H4 (cell line): ENCODE data around the gene TMEM163. TPM values are rescaled to one million over a fixed set of nuclear protein-coding genes. Genes with fewer than 3 reads are reported as not detected.

Experiments used
- DNase-seq: peaks from one replicate; pipeline ENCODE4 v3.0.0-alpha.2; 2015; ENCODE audit warnings: low spot score
- total RNA-seq: library from RNA; depleted of rRNA; stranded (reverse); fragments of >200 nt; shearing (Covaris generic); gene quantifications from 2 replicates; pipeline ENCODE4 v1.2.3, GENCODE V29; 2014

TMEM163 gene
- total RNA-seq, 1 experiment from 2014 or later, result not detected

DNA sequence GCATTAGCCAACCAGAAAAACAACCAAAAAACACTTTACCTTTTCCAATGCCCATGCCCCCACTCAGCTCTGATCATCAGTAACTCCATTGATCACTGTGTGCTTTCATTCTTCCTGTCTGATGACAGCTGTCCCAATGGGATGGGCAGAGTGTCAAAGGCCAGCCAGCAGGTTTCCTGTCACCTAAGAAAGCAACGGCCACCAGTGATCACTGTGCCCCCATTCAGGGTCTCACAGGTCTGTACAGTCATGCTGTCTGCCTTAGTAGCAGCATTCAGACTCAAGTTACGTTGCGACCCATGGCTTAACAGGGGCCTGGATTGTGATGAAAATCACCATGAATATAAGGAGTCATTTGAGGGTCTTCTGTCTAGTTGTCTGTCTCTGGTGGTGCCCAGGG, 280.4 kb downstream of the TMEM163 start:
- no peak for DNase-seq

DNA sequence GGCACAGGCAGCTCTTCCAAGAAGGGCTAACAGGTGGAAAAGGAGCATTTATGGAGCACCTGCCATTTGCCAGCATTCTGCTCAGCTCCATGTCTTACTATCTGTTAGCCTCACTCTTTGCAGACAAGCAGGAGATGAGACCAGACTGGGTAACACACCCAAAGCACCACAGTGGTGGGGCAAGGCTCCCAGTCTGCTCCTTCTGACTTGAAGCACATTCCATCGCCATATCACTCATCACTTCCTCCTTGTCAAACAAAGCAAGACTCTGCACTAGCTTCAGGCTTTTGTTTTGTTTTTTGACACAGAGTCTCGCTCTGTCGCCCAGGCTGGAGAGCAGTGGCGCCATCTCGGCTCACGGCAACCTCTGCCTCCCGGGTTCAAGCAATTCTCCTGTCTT, 282.1 kb downstream of the TMEM163 start:
- DNase-seq, result no peak

DNA sequence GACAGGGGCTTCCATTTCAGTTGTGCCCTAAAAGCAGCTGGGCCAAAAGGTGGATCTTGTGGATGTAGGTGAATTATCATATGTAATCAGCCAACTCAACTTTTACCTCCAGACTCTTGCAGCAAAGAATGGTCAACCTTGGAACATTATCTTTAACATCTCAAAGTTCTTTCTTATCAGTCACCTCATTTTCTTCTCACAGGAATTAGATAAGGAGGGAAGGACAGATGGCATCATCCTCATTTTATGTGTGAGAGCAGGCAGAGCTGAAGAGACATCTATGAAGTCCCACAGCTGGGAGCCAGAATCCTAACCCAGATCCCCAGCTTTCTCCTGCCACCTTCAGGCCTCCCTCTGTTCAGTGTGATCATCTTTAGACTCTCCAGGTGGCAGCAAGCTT, 282.9 kb downstream of the TMEM163 start:
- no peak for DNase-seq

DNA sequence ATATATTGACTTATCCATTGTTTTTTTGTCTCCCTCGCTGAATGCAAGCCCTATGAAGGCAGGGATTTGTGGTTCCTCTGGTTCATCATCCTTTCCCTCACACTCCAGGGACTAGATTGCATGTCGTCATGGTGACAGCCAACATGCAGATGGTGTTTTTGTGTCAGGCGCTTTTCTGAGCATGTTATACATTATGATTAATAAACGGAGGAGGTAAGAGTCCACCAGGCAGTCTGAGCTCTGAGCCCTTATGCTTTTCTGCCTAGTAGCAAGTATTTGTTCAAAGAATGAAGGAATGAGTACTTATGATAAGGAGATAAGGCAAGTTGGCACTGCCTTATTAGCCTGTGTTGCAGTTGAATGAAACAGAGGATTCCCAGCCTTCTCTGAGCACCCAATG, 283.3 kb downstream of the TMEM163 start:
- no peak for DNase-seq

DNA sequence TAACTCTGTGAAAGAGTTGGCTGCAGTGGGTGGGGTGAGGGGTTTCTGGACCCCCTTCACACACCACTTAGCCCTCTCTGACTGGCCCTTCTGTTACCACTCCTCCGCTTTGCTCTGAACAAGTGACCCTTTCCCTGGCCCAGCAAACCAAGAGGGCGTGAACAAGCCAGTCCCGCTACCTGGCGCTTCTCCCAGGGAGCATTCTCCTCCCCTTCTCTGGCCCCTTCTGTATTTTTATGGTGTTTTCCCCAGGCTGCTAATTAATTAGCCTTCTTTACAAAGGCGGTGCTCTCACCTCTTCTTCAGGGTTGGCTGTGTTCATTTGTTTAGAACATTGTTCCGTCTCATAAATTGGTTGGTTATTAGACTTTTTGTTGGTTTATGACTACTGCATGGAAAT, 284.8 kb downstream of the TMEM163 start:
- no peak for DNase-seq

DNA sequence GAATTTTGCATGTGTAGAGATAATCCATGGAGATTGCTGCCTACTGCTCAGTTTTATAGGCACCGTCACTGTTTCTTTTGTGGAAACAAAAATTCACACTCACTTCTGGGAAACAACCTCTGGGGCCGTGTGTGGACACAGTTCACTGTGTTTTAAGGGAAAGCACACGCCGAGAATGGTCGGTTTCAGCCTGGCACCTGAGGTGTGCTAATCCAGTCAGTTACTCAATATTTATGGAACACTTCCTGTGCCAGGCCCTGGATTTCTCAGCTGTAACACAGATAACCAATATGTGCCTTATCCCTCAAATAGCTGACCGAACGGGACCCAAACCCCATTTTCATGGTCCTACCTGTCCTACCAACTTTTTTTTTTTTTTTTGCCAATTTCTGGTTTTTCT, 285.3 kb downstream of the TMEM163 start:
- DNase-seq, result no peak

DNA sequence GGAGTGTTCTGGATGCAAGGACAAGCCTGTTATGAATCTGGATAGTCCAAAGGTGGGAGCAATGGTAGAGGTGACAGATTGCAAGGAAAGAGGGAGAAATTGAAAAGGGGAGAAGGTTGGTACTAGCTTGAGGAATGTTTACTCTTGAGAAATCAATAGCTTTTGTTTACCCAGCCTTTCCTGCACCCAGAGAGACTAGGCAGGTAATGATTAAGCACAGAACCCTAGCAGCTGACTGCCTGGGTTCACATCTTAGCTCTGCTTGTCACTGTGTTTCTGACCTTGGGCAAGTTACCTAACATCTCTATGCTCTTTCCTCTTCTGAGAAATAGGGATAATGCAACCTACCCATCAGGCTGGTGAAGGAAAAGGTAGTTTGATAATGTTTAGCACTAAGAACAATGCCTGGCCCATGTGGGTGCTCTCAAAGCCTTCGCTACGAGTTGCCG, 286.3 kb downstream of the TMEM163 start:
- DNase-seq, result no peak

DNA sequence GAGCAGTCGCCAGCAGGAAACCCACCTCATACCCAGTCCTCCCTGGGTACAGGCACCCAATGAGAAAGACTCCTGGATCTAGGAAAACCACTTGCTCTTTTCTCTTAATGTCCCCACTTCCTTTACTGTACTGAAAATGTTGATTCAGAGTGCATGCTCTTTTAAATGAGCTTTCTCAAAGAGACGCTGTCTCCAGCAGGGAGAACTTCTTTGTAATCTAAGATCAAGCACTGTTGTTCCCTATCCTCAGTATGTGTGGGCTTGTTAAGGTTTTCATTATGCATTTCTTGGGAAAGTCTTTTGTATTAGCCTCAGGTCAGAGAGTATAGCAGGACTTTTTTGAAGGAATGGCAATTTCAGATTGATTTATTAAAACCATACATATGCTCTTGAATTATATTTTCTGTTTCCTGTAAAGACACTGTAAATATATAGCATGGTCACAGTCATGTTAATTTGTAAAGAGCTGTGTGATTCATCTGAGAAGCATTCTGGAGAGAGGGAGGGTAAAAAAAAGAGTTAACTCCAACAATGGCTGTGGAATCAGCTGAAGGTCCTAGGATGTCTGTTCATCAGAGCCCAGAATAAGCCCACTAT, 286.9 kb downstream of the TMEM163 start:
- DNase-seq, result no peak

DNA sequence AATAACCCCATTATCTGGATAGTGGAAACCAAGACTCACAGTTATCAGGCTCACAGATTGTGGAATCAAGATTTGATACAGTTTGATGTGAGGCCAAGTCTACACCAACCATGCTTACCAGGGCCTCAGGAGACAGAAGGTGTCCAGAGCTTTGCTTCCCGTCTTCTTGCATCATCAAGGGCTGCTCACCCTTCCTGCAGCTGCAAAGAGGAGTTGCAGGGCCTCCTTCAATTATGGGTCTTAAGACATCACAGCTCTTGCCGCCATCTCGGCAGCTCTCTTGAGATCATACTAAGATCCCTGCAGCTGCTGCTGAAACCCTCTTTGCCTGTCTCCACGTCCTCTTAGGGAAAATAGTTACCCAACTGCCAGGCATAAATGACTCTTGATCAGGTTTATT, 288.9 kb downstream of the TMEM163 start:
- no peak for DNase-seq

DNA sequence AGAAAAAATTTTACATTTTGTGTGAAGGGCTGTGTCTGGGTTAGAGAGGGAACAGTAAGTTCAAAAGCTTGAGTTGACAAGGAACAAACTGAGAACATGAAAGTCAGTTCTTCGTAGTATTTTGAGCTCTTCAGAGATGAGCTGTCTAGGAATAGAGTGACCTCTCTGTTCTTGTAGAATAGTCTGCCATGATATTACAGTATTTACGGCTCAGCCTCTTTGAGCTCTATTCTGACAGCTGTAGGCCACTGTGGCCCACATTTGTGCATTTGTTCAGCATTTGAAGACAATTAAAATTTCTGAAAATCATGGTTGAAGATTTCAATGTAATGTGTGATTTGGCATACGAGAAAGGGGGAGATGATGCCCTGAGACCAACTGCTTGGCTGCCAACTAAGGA, 292.1 kb downstream of the TMEM163 start:
- no peak for DNase-seq

DNA sequence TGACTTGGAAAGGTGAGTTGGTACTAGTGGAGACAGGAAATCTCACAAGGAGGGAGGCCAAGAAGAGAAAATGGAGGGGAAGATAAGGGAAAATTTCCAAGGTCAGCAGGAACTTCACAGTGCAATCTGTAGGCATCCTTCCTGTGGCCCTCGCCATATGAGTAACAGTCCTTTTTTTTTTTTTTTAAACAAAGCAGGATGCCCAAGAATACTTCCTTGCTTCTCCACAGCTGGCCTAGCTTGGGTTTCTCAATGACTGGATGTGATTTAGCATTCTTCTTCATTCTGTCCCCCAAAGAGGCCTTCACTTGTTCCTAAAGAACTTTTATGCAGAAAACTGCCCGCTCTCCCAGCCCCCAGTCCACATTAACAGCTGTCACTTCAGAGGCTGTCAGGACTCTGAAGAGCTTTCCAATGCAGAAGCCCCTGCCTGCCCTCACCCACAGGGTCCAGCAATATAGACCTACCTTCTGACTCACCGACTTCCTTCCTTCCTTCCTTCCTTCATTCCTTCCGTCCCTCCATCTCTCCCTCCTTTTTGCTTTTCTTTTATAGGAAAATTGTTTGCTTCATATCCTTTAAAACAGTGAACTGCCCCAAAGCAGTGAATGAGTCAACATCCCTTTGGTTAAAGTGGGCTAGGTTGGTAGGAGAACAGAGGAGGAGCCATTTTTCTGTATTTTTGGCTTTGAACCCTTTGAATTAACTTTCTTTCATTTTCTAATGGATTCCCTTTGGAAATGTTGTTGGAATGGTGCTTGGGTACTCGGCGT, 292.9 kb downstream of the TMEM163 start:
- DNase-seq, result no peak

DNA sequence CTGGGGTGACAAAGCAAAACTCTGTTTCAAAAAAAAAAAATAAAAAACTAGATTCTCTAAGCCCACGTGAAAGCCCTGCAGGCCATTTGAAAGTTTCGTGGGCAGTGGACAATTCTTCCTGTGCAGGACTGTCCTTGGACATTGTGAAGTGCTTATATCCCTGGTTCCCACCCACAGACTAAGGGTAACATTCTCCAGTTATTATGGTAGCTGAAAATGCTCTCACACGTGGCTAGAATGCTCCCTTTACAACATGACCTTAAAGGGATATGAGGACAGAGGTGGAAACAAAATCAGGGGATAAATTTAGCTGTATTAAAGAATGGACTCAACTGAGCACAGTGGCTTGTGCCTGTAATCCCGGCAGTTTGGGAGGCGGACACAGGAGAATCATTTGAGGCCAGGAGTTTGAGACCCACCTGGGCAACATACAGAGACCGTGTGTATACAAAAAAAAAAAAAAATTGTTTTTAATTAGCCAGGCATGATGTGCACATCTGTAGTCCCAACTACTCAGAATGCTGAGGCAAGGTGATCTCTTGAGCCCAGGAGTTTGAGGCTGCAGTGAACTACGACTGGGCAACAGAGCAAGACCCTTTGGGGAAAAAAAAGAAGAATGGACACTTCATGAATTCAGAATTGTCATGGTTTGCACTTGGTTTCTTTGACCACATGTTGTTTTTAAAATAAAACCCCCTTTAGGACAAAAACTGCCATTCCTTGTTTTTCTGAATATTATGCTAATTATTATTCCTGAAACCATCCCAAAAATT, 297.1 kb downstream of the TMEM163 start:
- DNase-seq, result no peak

DNA sequence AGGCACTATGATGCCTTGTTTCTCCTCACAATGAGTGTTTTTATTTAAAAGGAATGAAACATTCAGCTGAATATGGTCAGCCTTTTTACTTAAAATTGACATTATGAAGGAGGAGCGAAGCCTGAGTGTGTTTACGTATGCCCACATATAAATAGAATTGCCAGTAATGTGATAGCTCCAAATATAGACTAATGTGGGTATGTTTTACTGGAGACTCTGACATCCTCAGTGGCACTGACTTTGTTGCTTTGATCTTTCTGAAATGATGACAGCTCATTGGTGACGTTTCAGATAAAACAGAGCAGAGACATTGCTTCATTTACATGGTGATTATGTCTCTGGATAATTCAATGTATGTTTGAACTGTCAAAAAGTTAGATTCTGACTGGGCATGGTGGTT, 297.9 kb downstream of the TMEM163 start:
- DNase-seq, result no peak

DNA sequence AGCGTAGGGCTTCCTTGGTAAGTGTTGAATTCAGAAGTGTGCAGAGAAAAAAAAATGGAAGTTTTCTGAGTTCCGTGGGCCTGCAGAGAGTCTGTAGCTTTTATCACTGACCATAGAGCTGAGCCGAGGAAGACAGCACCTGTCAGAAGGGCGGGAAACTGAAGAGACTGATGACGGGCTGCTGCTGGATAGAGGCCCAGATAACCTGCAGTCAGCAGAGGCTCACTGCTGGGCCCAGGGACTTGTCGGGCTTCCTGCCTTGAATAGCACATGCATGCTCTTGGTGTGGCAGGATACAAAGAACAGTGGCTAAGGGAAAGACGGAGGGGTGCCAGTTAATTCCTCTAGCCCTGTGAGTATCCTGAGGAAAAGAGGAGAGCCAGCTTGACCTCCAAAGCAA, 298.5 kb downstream of the TMEM163 start:
- DNase-seq, result no peak

DNA sequence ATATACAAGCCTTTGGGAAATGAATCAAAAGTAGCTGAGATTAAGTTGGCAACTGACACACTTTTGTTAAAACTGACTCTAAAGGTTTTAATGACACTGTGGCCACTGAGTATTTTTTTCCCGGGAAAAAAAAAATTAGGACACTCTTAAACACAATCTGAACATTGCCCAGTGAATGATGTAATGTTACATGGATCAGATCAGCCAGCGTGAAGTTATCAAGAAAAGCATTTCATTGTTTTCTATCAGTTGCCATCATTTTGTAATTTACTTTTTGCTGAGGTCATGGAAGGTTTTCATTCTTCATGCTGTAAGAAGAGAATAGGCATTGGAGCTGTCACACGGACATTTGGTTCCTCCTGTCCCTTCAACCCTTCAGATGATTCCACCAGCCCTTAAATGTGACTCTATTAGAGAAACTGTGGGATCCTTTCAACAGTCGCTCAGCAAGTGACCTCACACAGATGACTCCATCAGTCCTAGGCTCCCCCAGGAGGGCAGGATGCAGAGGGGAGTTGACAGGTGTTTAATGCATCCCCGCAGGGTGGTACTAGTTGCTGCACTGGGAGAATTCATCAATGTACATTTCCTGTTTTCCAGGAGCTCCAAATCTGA, 300.7 kb downstream of the TMEM163 start:
- DNase-seq, result no peak

DNA sequence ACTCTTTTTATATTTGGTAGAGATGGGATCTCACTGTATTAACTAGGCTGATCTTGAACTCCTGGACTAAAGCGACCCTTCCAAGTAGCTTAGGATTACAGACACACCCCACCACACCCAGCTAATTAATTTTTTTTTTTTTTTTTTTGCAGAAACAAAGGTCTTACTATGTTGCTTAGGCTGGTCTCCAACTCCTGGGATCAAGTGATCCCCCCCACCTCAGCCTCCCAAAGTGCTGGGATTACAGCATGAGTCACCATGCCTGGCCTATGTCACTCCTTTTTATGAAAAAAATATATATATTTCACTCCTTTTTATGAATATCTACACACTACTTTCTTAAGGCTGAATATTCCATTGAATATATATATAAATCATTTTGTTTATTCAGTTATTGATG, 302.2 kb downstream of the TMEM163 start:
- no peak for DNase-seq

DNA sequence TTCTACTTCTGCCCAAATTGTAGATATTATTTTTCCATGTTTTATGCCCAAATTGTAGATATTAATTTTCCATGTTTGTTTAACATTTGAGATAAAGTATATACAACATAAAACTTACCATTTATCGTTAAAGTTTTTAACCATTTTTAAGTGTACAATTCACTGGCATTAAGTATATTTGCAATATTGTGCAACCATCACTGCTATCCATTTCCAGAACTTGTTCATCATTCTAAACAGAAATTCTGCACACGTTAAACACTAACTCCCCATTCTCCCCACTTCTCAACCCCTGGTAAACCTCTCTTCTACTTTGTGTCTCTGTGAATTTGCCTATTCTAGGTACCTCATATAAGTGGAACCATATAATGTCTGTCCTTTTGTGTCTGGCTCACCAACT, 302.8 kb downstream of the TMEM163 start:
- no peak for DNase-seq

DNA sequence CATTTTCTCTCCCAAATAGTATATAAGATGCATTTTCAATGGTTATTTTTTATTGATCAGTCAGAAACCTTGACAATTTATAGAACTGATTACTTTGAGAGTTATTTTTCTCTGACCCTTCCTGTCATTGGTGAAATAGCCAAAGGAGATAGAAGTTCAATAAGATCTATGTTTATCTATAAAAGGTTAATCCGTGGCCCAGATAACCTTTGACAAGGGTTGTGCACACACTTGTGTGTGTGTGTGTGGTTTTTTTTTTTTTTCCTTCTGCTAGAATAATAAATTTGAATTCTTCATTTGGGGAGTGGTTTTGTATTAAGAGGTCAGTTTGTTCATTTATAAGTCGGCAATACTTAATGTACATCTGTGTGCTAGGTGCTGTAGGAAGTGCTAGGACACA, 304.9 kb downstream of the TMEM163 start:
- no peak for DNase-seq

DNA sequence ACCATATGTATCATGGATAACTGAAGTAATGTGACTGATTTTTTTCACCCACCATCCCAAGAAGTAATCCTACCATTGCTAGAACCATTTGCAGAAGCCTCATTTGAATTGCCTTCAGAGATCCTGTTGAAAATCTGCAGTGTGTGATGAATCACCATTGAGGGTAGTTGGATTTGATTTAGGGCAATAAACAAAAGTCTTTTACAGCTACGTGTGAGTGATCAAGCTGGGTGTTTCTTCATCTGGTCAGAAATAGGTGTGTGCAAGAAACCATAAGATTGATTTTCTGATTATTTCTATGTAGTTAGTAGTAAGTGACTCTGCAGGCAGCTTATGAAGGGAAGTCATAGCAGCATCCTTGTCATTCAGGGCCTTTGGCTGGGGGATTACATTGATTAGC, 305.4 kb downstream of the TMEM163 start:
- DNase-seq, result no peak

DNA sequence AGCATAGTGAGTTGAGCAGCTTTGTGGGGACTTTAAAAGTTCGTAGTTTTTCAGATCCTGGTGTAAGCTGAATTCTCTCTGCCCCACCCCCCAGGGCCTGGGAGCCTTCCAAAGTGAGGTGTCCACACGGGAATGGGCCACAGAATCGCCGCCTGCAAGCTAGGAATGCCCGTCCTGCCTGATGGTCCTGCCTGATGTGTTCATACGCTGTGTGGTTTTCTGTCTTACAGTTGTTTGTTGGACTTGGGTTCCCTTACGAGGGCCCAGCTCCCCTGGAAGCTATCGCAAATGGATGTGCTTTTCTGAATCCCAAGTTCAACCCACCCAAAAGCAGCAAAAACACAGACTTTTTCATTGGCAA, 306.2 kb downstream of the TMEM163 start:
- no peak for DNase-seq

DNA sequence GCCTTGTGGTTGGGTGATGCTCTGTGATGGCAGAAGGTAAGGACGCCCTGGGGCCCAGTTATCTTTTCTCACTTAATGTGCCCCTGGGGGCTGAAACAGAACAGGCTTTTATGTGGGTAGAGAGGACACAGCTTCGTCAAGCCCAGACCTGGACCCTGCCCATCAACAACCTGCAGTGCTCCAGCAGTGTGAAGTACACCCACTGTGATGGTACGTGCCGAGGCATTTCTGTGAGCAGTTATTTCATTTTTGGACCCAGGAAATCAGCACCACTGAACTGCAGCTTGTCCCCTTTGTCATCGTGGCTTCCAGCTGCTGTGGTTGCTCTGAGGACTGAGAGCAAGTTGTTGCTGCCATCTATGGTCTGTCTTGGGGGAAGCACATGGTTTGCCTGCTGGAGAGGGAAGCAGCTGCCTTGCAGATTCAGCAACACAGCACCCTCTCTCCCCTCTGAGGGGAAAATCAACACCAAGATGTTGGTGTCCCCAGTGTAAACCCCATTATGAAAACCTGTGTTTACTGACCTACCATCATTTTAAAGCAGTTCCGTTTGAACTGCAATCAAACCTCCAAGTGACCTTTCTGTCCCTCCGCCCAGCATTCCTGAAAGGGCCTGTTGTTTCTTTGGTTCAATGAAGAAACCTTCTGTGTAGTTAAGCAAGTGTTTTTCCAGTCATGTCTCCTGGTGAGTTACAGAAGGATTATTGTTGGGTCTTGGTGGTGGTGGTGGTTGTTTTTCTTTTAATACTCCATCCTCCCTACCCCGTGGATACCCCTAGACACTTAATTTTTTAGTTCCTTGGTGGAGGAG, 306.8 kb downstream of the TMEM163 start:
- DNase-seq, result peak; percentile 84
